ENCODE data around the gene ACOX3.
"Not testable (repeated sequence)": the region's sequence is repeated elsewhere in the genome, so short reads cannot be mapped to it uniquely, and the experiment has no call there.

ACOX3 gene

GRCh38 chr4:8440492-8441311 is at the start of gene ACOX3, which contains the start of gene TRMT44:
TSS of gene ACOX3 (minus strand) at chr4:8440723. CDS start at chr4:8416521, 24,202 bp downstream.
TSS of gene TRMT44 (plus strand) at chr4:8440777. CDS start at chr4:8440823, 46 bp downstream.
- in situ Hi-C loops (cut with MboI; ENCODE audit: low sequenced_read_pairs) = no loop called here

- in situ Hi-C loops (cut with MboI; ENCODE audit: low sequenced_read_pairs) = no loop called here
Observed at GRCh38 chr4:8488791-8489369, 48.4 kb upstream of the ACOX3 start.

GRCh38 chr4:8486643-8487042 is 46.1 kb upstream of the ACOX3 start:
- in situ Hi-C loops (cut with MboI; ENCODE audit: low sequenced_read_pairs) = not testable (repeated sequence)

- in situ Hi-C loops (cut with MboI; ENCODE audit: low sequenced_read_pairs) = no loop called here
Observed at GRCh38 chr4:8480221-8480620, 39.7 kb upstream of the ACOX3 start.

- in situ Hi-C loops (cut with MboI; ENCODE audit: low sequenced_read_pairs) = no loop called here
Observed at GRCh38 chr4:8478801-8479744, 38.5 kb upstream of the ACOX3 start.

- in situ Hi-C loops (cut with MboI; ENCODE audit: low sequenced_read_pairs) = no loop called here
Observed at GRCh38 chr4:8478371-8478770, 37.8 kb upstream of the ACOX3 start.

GRCh38 chr4:8477676-8478075 is 37.2 kb upstream of the ACOX3 start:
- in situ Hi-C loops (cut with MboI; ENCODE audit: low sequenced_read_pairs) = no loop called here

- in situ Hi-C loops (cut with MboI; ENCODE audit: low sequenced_read_pairs) = no loop called here
Observed at GRCh38 chr4:8477095-8477635, 36.6 kb upstream of the ACOX3 start.

- in situ Hi-C loops (cut with MboI; ENCODE audit: low sequenced_read_pairs) = no loop called here
Observed at GRCh38 chr4:8475751-8476575, 35.4 kb upstream of the ACOX3 start.

GRCh38 chr4:8474856-8475255 is 34.3 kb upstream of the ACOX3 start:
- in situ Hi-C loops (cut with MboI; ENCODE audit: low sequenced_read_pairs) = no loop called here

GRCh38 chr4:8473920-8474590 is 33.5 kb upstream of the ACOX3 start:
- in situ Hi-C loops (cut with MboI; ENCODE audit: low sequenced_read_pairs) = no loop called here

- in situ Hi-C loops (cut with MboI; ENCODE audit: low sequenced_read_pairs) = no loop called here
Observed at GRCh38 chr4:8473198-8473919, 32.8 kb upstream of the ACOX3 start.

GRCh38 chr4:8472689-8473197 is 32.2 kb upstream of the ACOX3 start:
- in situ Hi-C loops (cut with MboI; ENCODE audit: low sequenced_read_pairs) = no loop called here

GRCh38 chr4:8472158-8472688 is 31.7 kb upstream of the ACOX3 start:
- in situ Hi-C loops (cut with MboI; ENCODE audit: low sequenced_read_pairs) = no loop called here

- in situ Hi-C loops (cut with MboI; ENCODE audit: low sequenced_read_pairs) = no loop called here
Observed at GRCh38 chr4:8471211-8471875, 30.8 kb upstream of the ACOX3 start.

- in situ Hi-C loops (cut with MboI; ENCODE audit: low sequenced_read_pairs) = no loop called here
Observed at GRCh38 chr4:8470451-8471024, 30.0 kb upstream of the ACOX3 start.

- in situ Hi-C loops (cut with MboI; ENCODE audit: low sequenced_read_pairs) = no loop called here
Observed at GRCh38 chr4:8469550-8469949, 29.0 kb upstream of the ACOX3 start.

Measured in HL-60/S4 (cell line).